Vagina (tissue), 2 donors: ENCODE measurements around the gene NALCN. TPM values are rescaled to one million over a fixed set of nuclear protein-coding genes. Genes with fewer than 3 reads are reported as not detected.

ENCODE experiments used
- DNase-seq, 2 donors: peaks; one replicate each; pipeline ENCODE4 v3.0.0-alpha.2; 2017; ENCODE audit errors: extremely low spot score in 2 of 2
- H3K27ac ChIP-seq: fragments of 200-600 bp; sonication (generic); one replicate; pipeline ENCODE4 v1.5.1; 2019
- H3K27me3 ChIP-seq: fragments of 200-600 bp; sonication (generic); one replicate; pipeline ENCODE4 v1.5.1; 2019
- H3K36me3 ChIP-seq, 2 donors: fragments of 200-600 bp; sonication (generic); one replicate each; pipeline ENCODE4 v1.5.1; 2017 to 2019
- H3K4me1 ChIP-seq: fragments of 200-600 bp; sonication (generic); one replicate; pipeline ENCODE4 v1.5.1; 2019
- H3K4me3 ChIP-seq, 2 donors: fragments of 200-600 bp; sonication (generic); 1 replicate in 1 of 2; 2 replicates in 1 of 2; pipeline ENCODE4 v1.5.1; 2016 to 2019
- H3K9me3 ChIP-seq: fragments of 200-600 bp; sonication (generic); one replicate; pipeline ENCODE4 v1.5.1; 2019
- POLR2A ChIP-seq, 2 donors: fragments of 450-650 bp; IDR thresholded peaks; one replicate each; pipeline ENCODE4 v1.6.1; 2017; ENCODE audit warnings: antibody characterized with exemption in 2 of 2, mild to moderate bottlenecking in 2 of 2, moderate library complexity in 2 of 2
- POLR2AphosphoS5 ChIP-seq, 2 donors: sonication (generic); formaldehyde crosslinking; IDR thresholded peaks; one replicate each; pipeline ENCODE4 v1.9.0; 2017; ENCODE audit warnings: antibody characterized with exemption in 2 of 2, mild to moderate bottlenecking in 2 of 2, low read depth in 1 of 2; ENCODE audit not compliant: insufficient read depth in 1 of 2
- intact Hi-C: fragments of 100-400 bp; cut with DNase I; formaldehyde crosslinking; loops from one replicate; pipeline ENCODE4 v1.15.1; 2023
- total RNA-seq: library from RNA; depleted of rRNA; stranded (reverse); fragments of >200 nt; gene quantifications from one replicate; pipeline ENCODE4 v1.2.3, GENCODE V29; 2016
- TF ChIP-seq, protein P1 (sequence below), 3 experiments: fragments of 450-650 bp in 2 of 3; fragments of 200-600 bp in 1 of 3; sonication (generic) in 1 of 3; IDR thresholded peaks; one replicate each; pipeline ENCODE4 v1.5.1; 2017 to 2019; ENCODE audit warnings: antibody characterized with exemption in 3 of 3, mild to moderate bottlenecking in 2 of 3, moderate library complexity in 2 of 3

Gene NALCN
- total RNA-seq, 1 donor from 2014 or later = 1.7 TPM

DNA sequence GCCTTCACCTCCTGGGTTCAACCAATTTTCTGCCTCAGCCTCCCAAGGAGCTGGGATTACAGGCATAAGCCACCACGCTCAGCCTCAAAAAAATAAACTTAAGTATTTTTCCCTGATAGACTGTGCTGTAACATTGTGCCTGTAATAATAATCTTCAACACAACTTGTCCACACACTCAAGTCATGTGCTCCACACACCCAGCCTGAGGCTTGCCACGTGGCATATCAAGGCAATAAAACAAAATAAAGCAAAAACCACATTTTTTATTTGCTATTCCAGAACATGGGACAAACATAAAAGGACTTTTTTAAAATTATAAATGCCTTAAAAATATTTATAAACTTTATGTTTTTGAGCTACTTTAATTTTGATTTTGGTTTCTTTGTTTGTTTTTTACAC, 115.8 kb downstream of the NALCN start:
- no peak for DNase-seq
- no peaks in the 10 kb centered on the region for H3K4me1 ChIP-seq
- no peak overlapping the region for H3K4me3 ChIP-seq
- intact Hi-C loops = no loop called here
- H3K9me3 ChIP-seq = no peaks in the 10 kb centered on the region
- TF ChIP-seq, protein P1, sequence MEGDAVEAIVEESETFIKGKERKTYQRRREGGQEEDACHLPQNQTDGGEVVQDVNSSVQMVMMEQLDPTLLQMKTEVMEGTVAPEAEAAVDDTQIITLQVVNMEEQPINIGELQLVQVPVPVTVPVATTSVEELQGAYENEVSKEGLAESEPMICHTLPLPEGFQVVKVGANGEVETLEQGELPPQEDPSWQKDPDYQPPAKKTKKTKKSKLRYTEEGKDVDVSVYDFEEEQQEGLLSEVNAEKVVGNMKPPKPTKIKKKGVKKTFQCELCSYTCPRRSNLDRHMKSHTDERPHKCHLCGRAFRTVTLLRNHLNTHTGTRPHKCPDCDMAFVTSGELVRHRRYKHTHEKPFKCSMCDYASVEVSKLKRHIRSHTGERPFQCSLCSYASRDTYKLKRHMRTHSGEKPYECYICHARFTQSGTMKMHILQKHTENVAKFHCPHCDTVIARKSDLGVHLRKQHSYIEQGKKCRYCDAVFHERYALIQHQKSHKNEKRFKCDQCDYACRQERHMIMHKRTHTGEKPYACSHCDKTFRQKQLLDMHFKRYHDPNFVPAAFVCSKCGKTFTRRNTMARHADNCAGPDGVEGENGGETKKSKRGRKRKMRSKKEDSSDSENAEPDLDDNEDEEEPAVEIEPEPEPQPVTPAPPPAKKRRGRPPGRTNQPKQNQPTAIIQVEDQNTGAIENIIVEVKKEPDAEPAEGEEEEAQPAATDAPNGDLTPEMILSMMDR (IDR thresholded peaks at IDR 0.05) = no peak
- TF ChIP-seq POLR2A (IDR thresholded peaks at IDR 0.05) = no peak
- TF ChIP-seq POLR2AphosphoS5 (IDR thresholded peaks at IDR 0.05; ENCODE audit: insufficient read depth in 1 of 2, low read depth in 1 of 2) = no peak
- no peaks in the 10 kb centered on the region for H3K27me3 ChIP-seq
- H3K27ac ChIP-seq = no peak overlapping the region
- no peaks in the 10 kb centered on the region for H3K36me3 ChIP-seq

DNA sequence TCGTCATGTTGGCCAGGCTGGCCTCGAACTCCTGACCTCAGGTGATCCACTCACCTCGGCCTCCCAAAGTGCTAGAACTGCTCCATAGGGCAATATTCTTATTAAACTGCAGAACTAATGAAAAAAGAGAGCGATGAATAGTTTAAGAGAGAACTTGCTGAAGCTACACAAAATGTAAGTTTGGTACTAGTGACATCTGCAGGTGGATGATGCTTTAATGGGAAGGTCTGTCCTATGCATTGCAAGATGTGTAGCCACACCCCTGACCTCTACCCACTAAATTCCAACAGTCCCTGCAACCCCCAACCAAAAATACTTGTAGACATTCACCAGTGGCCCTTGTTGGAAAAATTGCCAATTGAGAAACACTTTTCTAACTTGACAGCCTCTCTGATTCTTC, 117.8 kb downstream of the NALCN start:
- intact Hi-C loops = no loop called here
- H3K27me3 ChIP-seq = no peaks in the 10 kb centered on the region
- H3K9me3 ChIP-seq = no peaks in the 10 kb centered on the region
- no peak overlapping the region for H3K27ac ChIP-seq
- H3K4me1 ChIP-seq = no peaks in the 10 kb centered on the region
- no peak for DNase-seq
- H3K36me3 ChIP-seq = no peaks in the 10 kb centered on the region
- TF ChIP-seq, protein P1 (IDR thresholded peaks at IDR 0.05) = no peak
- TF ChIP-seq POLR2A (IDR thresholded peaks at IDR 0.05) = no peak
- no peak for TF ChIP-seq POLR2AphosphoS5 (IDR thresholded peaks at IDR 0.05; ENCODE audit: insufficient read depth in 1 of 2, low read depth in 1 of 2)
- no peak overlapping the region for H3K4me3 ChIP-seq

DNA sequence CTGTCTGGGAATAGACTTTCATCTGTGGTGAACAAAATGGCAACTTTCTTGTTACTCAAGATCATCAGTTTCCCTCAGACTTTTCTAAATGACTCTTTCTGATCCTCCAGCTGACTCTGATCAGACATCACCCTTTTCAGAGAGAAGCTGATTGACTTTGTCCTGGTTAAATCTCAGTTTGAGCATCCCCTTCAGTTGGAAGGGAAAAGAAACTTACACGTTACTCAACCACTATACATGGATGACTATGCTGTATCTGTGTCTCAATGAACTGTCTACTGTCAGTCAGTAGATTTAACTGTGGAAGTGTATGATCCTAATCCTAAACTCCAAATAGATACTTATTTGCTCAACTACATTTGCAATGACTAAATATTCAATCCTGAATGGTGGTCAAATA, 118.5 kb downstream of the NALCN start:
- Histone ChIP-seq H3K9me3 (no peaks in the 10 kb centered on the region), H3K27ac (no peak overlapping the region), H3K36me3 (no peaks in the 10 kb centered on the region), H3K4me1 (no peaks in the 10 kb centered on the region), H3K4me3 (no peak overlapping the region), H3K27me3 (no peaks in the 10 kb centered on the region)
- no peak for DNase-seq
- TF ChIP-seq POLR2AphosphoS5 (IDR thresholded peaks at IDR 0.05; ENCODE audit: insufficient read depth in 1 of 2, low read depth in 1 of 2) = no peak
- TF ChIP-seq, protein P1 (IDR thresholded peaks at IDR 0.05) = no peak
- no peak for TF ChIP-seq POLR2A (IDR thresholded peaks at IDR 0.05)
- intact Hi-C loops = no loop called here

DNA sequence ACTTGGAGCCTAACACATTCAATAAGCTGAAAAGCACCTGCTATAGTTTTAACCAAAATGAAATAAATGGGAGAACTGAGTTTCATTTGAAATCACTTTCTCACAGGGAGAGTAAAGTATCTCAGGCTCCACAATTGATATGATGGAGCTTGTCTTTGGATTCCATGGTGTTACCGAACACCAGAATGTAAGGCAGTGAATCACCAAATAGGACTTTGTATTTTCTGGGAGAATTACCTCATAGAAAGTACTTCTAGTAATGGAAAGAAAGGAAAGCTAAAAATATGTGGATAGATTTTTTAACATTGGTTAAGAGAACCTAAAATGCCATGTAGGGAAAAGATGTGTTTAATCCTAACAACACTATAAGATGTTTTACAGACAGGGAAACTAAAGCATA, 123.6 kb downstream of the NALCN start:
- no peaks in the 10 kb centered on the region for H3K9me3 ChIP-seq
- H3K4me1 ChIP-seq = no peaks in the 10 kb centered on the region
- intact Hi-C loops = no loop called here
- no peaks in the 10 kb centered on the region for H3K36me3 ChIP-seq
- TF ChIP-seq POLR2AphosphoS5 (IDR thresholded peaks at IDR 0.05; ENCODE audit: insufficient read depth in 1 of 2, low read depth in 1 of 2) (no peak), POLR2A (IDR thresholded peaks at IDR 0.05) (no peak)
- TF ChIP-seq, protein P1 (IDR thresholded peaks at IDR 0.05) = no peak
- H3K27me3 ChIP-seq = no peaks in the 10 kb centered on the region
- no peak overlapping the region for H3K27ac ChIP-seq
- no peak for DNase-seq
- H3K4me3 ChIP-seq = no peak overlapping the region

DNA sequence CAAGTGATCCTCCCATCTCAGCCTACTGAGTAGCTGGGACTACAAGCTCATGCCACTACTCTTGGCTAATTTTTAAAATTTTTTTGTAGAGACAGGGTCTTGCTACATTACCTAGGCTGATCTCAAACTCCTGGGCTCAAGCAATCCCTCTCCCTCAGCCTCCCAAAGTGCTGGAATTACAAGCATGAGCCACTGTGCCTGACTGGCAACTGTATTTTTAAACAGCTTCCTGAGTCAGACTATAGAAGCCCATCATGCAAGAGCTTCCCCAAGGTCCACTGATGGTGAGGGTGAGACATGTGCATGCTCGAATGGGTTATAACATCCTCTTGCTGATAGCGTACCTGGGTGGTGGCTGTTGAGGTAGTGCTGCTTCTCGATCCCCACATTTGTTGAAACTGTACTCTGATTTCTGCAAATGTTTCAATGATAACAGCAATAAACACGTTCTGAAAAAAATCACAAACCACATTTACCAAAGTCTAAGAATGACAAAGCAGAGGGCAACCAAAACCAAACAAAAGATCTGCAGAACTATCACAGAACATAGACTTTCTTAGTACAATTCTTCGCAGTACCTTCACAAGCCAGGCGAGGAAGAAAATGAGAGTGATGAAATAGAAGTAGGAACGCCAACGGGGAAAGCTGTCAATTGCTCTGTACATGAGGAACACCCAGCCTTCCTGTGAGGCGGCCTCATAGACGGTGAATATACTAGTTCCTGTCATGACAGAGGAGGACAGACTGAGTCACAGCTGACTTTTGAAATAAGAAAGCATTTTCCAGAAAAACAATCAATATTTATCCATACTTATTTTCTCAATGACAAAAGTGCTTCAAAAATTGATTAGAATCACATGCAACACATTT, 124.4 kb downstream of the NALCN start:
- TF ChIP-seq POLR2A (IDR thresholded peaks at IDR 0.05) (no peak), POLR2AphosphoS5 (IDR thresholded peaks at IDR 0.05; ENCODE audit: insufficient read depth in 1 of 2, low read depth in 1 of 2) (no peak)
- TF ChIP-seq, protein P1 (IDR thresholded peaks at IDR 0.05) = no peak
- Histone ChIP-seq H3K27me3 (no peaks in the 10 kb centered on the region), H3K36me3 (no peaks in the 10 kb centered on the region), H3K4me1 (no peaks in the 10 kb centered on the region), H3K27ac (no peak overlapping the region), H3K4me3 (no peak overlapping the region), H3K9me3 (no peaks in the 10 kb centered on the region)
- no peak for DNase-seq
- intact Hi-C loops = no loop called here
